H1 (cell line): ENCODE measurements around the gene PPFIBP2. TPM values are rescaled to one million over a fixed set of nuclear protein-coding genes. Genes with fewer than 3 reads are reported as not detected.

ENCODE experiments used
- CTCF ChIA-PET: fragments of 300-600 bp; sonication (Branson Sonifier 250); formaldehyde crosslinking; loops from one replicate; lab custom pipeline; 2021; ENCODE audit not compliant: partially characterized antibody; lab: Charles Lee
- POLR2A ChIA-PET: fragments of 300-600 bp; sonication (Branson Sonifier 250); formaldehyde crosslinking; loops from one replicate; lab custom pipeline; 2021; ENCODE audit warnings: inconsistent platforms; ENCODE audit not compliant: partially characterized antibody; lab: Charles Lee
- DNase-seq, 2 experiments: peaks; one replicate each; pipeline versions ENCODE4 v3.0.0 to v3.0.0-alpha.2; 2010 to 2022; ENCODE audit warnings: low spot score in 2 of 2, low read depth in 1 of 2, mixed read lengths in 1 of 2
- FAIRE-seq: peaks from 2 replicates; lab custom pipeline; 2011; peaks lifted over from hg19 to GRCh38; lab: Jason Lieb, UNC
- H2AFZ ChIP-seq: 2 replicates; pipeline ENCODE4 v1.8.1; 2012; ENCODE audit warnings: low read length, inconsistent platforms
- H2AK5ac ChIP-seq: 2 replicates; pipeline ENCODE4 v1.6.1; 2013; ENCODE audit warnings: low read depth, low read length
- H2BK120ac ChIP-seq: replicated peaks from 2 replicates; pipeline ENCODE3; 2013; ENCODE audit warnings: low read depth, low read length, inconsistent platforms
- H2BK12ac ChIP-seq: 2 replicates; pipeline ENCODE4 v1.6.1; 2013; ENCODE audit warnings: low read depth, low read length
- H2BK15ac ChIP-seq: 2 replicates; pipeline ENCODE4 v1.6.1; 2013; ENCODE audit warnings: low read length
- H2BK20ac ChIP-seq: 2 replicates; pipeline ENCODE4 v1.6.1; 2013; ENCODE audit warnings: low read length
- H2BK5ac ChIP-seq: 2 replicates; pipeline ENCODE4 v1.6.1; 2013; ENCODE audit warnings: low read depth, low read length
- H3K14ac ChIP-seq: 2 replicates; pipeline ENCODE4 v1.6.1; 2013; ENCODE audit warnings: inconsistent platforms; ENCODE audit not compliant: insufficient read length
- H3K18ac ChIP-seq: 2 replicates; pipeline ENCODE4 v1.6.1; 2013; ENCODE audit warnings: low read length; ENCODE audit errors: extremely low read depth
- H3K23ac ChIP-seq: 2 replicates; pipeline ENCODE4 v1.6.1; 2013; ENCODE audit warnings: inconsistent platforms; ENCODE audit not compliant: insufficient read length
- H3K23me2 ChIP-seq: 2 replicates; pipeline ENCODE4 v1.6.1; 2013; ENCODE audit warnings: low read depth, low read length
- H3K27ac ChIP-seq: 2 replicates; pipeline ENCODE4 v1.6.1; 2011; ENCODE audit warnings: low read depth, low read length, inconsistent platforms
- H3K27me3 ChIP-seq, 4 experiments: replicated peaks in 1 of 4; 1 replicate in 1 of 4; 2 replicates in 3 of 4; pipeline versions ENCODE4 v1.6.1 to v1.8.1; 2011 to 2013; ENCODE audit warnings: low read length in 3 of 4, mild to moderate bottlenecking in 3 of 4, inconsistent platforms in 2 of 4, mixed read lengths in 2 of 4, moderate library complexity in 1 of 4; ENCODE audit not compliant: control insufficient read depth in 3 of 4, insufficient read depth in 3 of 4; ENCODE audit errors: extremely low read depth in 1 of 4
- H3K36me3 ChIP-seq, 4 experiments: 2 replicates each; pipeline versions ENCODE4 v1.6.1 to v1.8.1; 2011 to 2013; ENCODE audit warnings: mild to moderate bottlenecking in 4 of 4, low read length in 3 of 4, moderate library complexity in 2 of 4, control low read depth in 1 of 4, inconsistent platforms in 1 of 4; ENCODE audit not compliant: insufficient read depth in 4 of 4, control insufficient read depth in 2 of 4
- H3K4ac ChIP-seq: replicated peaks from 2 replicates; pipeline ENCODE3; 2013; ENCODE audit warnings: low read length, low read depth, mixed read lengths, inconsistent platforms; ENCODE audit not compliant: insufficient read length
- H3K4me1 ChIP-seq, 4 experiments: replicated peaks in 1 of 4; 1 replicate in 1 of 4; 2 replicates in 3 of 4; pipeline versions ENCODE4 v1.6.1 to v1.8.1; 2011 to 2013; ENCODE audit warnings: low read length in 3 of 4, inconsistent platforms in 2 of 4, mixed read lengths in 1 of 4; ENCODE audit not compliant: insufficient read depth in 4 of 4, control insufficient read depth in 3 of 4
- H3K4me2 ChIP-seq, 2 experiments: 2 replicates each; pipeline versions ENCODE4 v1.6.1 to v1.8.1; 2011 to 2013; ENCODE audit warnings: low read depth in 2 of 2, low read length in 2 of 2, control low read depth in 1 of 2, inconsistent platforms in 1 of 2, mild to moderate bottlenecking in 1 of 2; ENCODE audit not compliant: insufficient read depth in 1 of 2
- H3K4me3 ChIP-seq, 4 experiments: fragments of 200-600, 300-600 bp in 1 of 4; sonication (generic), shearing (Covaris generic), sonication (Bioruptor Twin) in 1 of 4; 2 replicates each; pipeline versions ENCODE4 v1.5.1 to v1.8.1; 2011 to 2016; ENCODE audit warnings: low read length in 4 of 4, low read depth in 3 of 4, control low read depth in 2 of 4, inconsistent platforms in 2 of 4, mild to moderate bottlenecking in 2 of 4, mixed read lengths in 1 of 4, moderate library complexity in 1 of 4; ENCODE audit not compliant: insufficient read depth in 2 of 4; ENCODE audit errors: extremely low read depth in 1 of 4
- H3K56ac ChIP-seq: replicated peaks from 2 replicates; pipeline ENCODE3; 2013; ENCODE audit warnings: low read depth, mild to moderate bottlenecking, mixed read lengths, low read length, inconsistent platforms; ENCODE audit not compliant: insufficient read length
- H3K79me1 ChIP-seq: 2 replicates; pipeline ENCODE4 v1.6.1; 2013; ENCODE audit warnings: low read depth, low read length, control low read depth
- H3K79me2 ChIP-seq, 2 experiments: 2 replicates each; pipeline versions ENCODE4 v1.6.1 to v1.8.1; 2012 to 2013; ENCODE audit warnings: low read length in 2 of 2, mild to moderate bottlenecking in 2 of 2, inconsistent platforms in 1 of 2; ENCODE audit not compliant: insufficient read depth in 2 of 2, control insufficient read depth in 1 of 2
- H3K9ac ChIP-seq, 4 experiments: replicated peaks in 1 of 4; 1 replicate in 1 of 4; 2 replicates in 3 of 4; pipeline versions ENCODE4 v1.6.1 to v1.8.1; 2011 to 2013; ENCODE audit warnings: low read depth in 3 of 4, low read length in 3 of 4, control low read depth in 2 of 4, mild to moderate bottlenecking in 2 of 4, moderate library complexity in 2 of 4, inconsistent platforms in 1 of 4; ENCODE audit errors: extremely low read depth in 1 of 4
- H3K9me3 ChIP-seq, 2 experiments: 2 replicates each; pipeline versions ENCODE4 v1.6.1 to v1.8.1; 2012 to 2013; ENCODE audit warnings: mild to moderate bottlenecking in 2 of 2, moderate library complexity in 2 of 2, control low read depth in 1 of 2, inconsistent platforms in 1 of 2, low read depth in 1 of 2, low read length in 1 of 2, mixed read lengths in 1 of 2; ENCODE audit not compliant: insufficient read depth in 2 of 2
- H4K20me1 ChIP-seq, 2 experiments: replicated peaks in 1 of 2; 2 replicates each; pipeline versions ENCODE3 to v1.8.1; 2011 to 2013; ENCODE audit warnings: inconsistent platforms in 2 of 2, low read length in 2 of 2, mild to moderate bottlenecking in 1 of 2; ENCODE audit not compliant: insufficient read depth in 2 of 2, control insufficient read depth in 1 of 2
- H4K5ac ChIP-seq: 2 replicates; pipeline ENCODE4 v1.6.1; 2013; ENCODE audit warnings: low read length, low read depth, mixed read lengths, inconsistent platforms; ENCODE audit not compliant: insufficient read length
- H4K8ac ChIP-seq: 2 replicates; pipeline ENCODE4 v1.8.0; 2013; ENCODE audit warnings: mild to moderate bottlenecking, moderate library complexity, low read length, inconsistent platforms; ENCODE audit not compliant: insufficient read depth; ENCODE audit errors: extremely low read depth
- H4K91ac ChIP-seq: replicated peaks from 2 replicates; pipeline ENCODE3; 2013; ENCODE audit warnings: low read length, mixed read lengths, inconsistent platforms; ENCODE audit not compliant: insufficient read length
- FOSL1 ChIP-seq: IDR thresholded peaks from 2 replicates; pipeline ENCODE4 v1.6.1; 2011; ENCODE audit warnings: mild to moderate bottlenecking, low read depth, low read length, moderate library complexity; ENCODE audit not compliant: insufficient read depth
- GABPA ChIP-seq: IDR thresholded peaks from 2 replicates; pipeline ENCODE4 v1.6.1; 2011; ENCODE audit warnings: mild to moderate bottlenecking, low read length, moderate library complexity, borderline replicate concordance; ENCODE audit not compliant: insufficient read depth
- HDAC2 ChIP-seq, 2 experiments: fragments of 300-600 bp in 1 of 2; sonication (generic) in 1 of 2; IDR thresholded peaks; 2 replicates each; pipeline ENCODE4 v1.6.1; 2011 to 2012; ENCODE audit warnings: low read depth in 2 of 2, low read length in 2 of 2, mild to moderate bottlenecking in 2 of 2, moderate library complexity in 2 of 2, borderline replicate concordance in 1 of 2, inconsistent platforms in 1 of 2
- HDAC6 ChIP-seq: IDR thresholded peaks from one replicate; pipeline ENCODE4 v1.7.1; 2012; ENCODE audit warnings: low read depth, mild to moderate bottlenecking, inconsistent platforms, low read length, moderate library complexity
- JUND ChIP-seq: IDR thresholded peaks from 2 replicates; pipeline ENCODE4 v1.6.1; 2011; ENCODE audit warnings: mild to moderate bottlenecking, improper control_type of control experiment, low read length
- RAD21 ChIP-seq, 2 experiments: IDR thresholded peaks in 1 of 2; conservative IDR thresholded peaks in 1 of 2; 2 replicates each; pipeline ENCODE4 v1.6.1; 2011; ENCODE audit warnings: low read depth in 2 of 2, low read length in 2 of 2, improper control_type of control experiment in 1 of 2, inconsistent platforms in 1 of 2, mild to moderate bottlenecking in 1 of 2, moderate library complexity in 1 of 2
- SAP30 ChIP-seq: fragments of 300-600 bp; sonication (generic); IDR thresholded peaks from 2 replicates; pipeline ENCODE4 v1.7.1; 2012; ENCODE audit warnings: low read length, moderate library complexity, mild to moderate bottlenecking, inconsistent platforms; ENCODE audit not compliant: insufficient read depth, insufficient replicate concordance
- SP2 ChIP-seq: IDR thresholded peaks from 2 replicates; pipeline ENCODE4 v1.6.1; 2012; ENCODE audit warnings: mild to moderate bottlenecking, low read length, inconsistent platforms
- SRF ChIP-seq: IDR thresholded peaks from 2 replicates; pipeline ENCODE4 v1.6.1; 2011; ENCODE audit warnings: mild to moderate bottlenecking, low read depth, low read length, moderate library complexity
- TBP ChIP-seq: IDR thresholded peaks from 2 replicates; pipeline ENCODE4 v1.6.1; 2011; ENCODE audit warnings: low read depth, low read length, improper control_type of control experiment
- TEAD4 ChIP-seq: IDR thresholded peaks from 2 replicates; pipeline ENCODE4 v1.6.1; 2012; ENCODE audit warnings: low read depth, low read length, inconsistent platforms, mixed read lengths
- WGBS, 2 experiments: shearing (Covaris generic) in 1 of 2; methylation state at CpG; one replicate each; pipeline versions ENCODE4 v1.1.6 to v1.1.7; 2013 to 2015; ENCODE audit warnings: low lambda C conversion rate in 2 of 2, mixed read lengths in 2 of 2, inconsistent platforms in 1 of 2, low coverage in 1 of 2, missing lambda C conversion rate in 1 of 2; ENCODE audit not compliant: insufficient replicate concordance in 2 of 2, insufficient coverage in 1 of 2, insufficient read length in 1 of 2; ENCODE audit errors: extremely low coverage in 1 of 2, missing lambda C conversion rate in 1 of 2; 5-methylcytosine and 5-hydroxymethylcytosine counted together
- polyA plus RNA-seq, 7 experiments: library from polyadenylated mRNA; depleted of rRNA in 3 of 7; stranded (reverse) in 5 of 7; unstranded in 2 of 7; fragments of >200 nt in 5 of 7; fragments of 200-250 nt in 2 of 7; gene quantifications; 1 replicate in 5 of 7; 2 replicates in 1 of 7; 4 replicates in 1 of 7; pipeline versions ENCODE4 v1.2.1 to v1.2.3, GENCODE V29; 2011 to 2013; ENCODE audit warnings: missing spikeins in 2 of 7, mixed read lengths in 2 of 7
- total RNA-seq: library from RNA; stranded (reverse); fragmentation: NEBNext Ultra II Directional; extraction: Animal tissue kit (Norgen Biotek cat#: 25700); gene quantifications from 2 replicates; pipeline ENCODE4 v1.2.1, GENCODE V29; 2021
- TF ChIP-seq, protein P1 (sequence below): IDR thresholded peaks from 2 replicates; pipeline ENCODE4 v1.6.1; 2012; ENCODE audit warnings: inconsistent platforms

PPFIBP2 gene
- total and polyA plus RNA-seq, 2 of the 8 experiments (the other 6 are each of a cell fraction or from before 2014, with no cell fraction given) = 5.5 to 9.8 TPM

- CTCF ChIA-PET = interaction anchor here (0.6 to 2.7 kb wide), 11 partner anchors 15 to 263 kb away, joined by 3 to 34 read pairs (median 4); partner anchors contain the start of gene OR5P2
- no peak overlapping the region for H2BK15ac ChIP-seq
- TF ChIP-seq TEAD4 (no peak), GABPA (no peak), HDAC2 (IDR thresholded peaks at IDR 0.05; ENCODE audit: borderline replicate concordance in 1 of 2, low read depth in 2 of 2, low read length in 2 of 2) (no peak), JUND (no peak), RAD21 (IDR thresholded peaks at IDR 0.05 in 1 of 2, conservative IDR thresholded peaks at IDR 0.05 in 1 of 2; ENCODE audit: low read depth in 2 of 2, low read length in 2 of 2) (no peak), SAP30 (no peak), SRF (no peak), FOSL1 (no peak), HDAC6 (no peak), SP2 (no peak), TBP (no peak)
- TF ChIP-seq, protein P1, sequence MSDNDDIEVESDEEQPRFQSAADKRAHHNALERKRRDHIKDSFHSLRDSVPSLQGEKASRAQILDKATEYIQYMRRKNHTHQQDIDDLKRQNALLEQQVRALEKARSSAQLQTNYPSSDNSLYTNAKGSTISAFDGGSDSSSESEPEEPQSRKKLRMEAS = no peak
Observed at GRCh38 chr11:7533199-7534041, 19.6 kb downstream of the PPFIBP2 start.

More at GRCh38 chr11:7533199-7534041, 19.6 kb downstream of the PPFIBP2 start:
- no peak overlapping the region for H4K8ac ChIP-seq
- no peaks in the 10 kb centered on the region for H3K79me1 ChIP-seq
- FAIRE-seq = no peak
- no peak overlapping the region for H4K91ac ChIP-seq
- H3K4me3 ChIP-seq = no peak overlapping the region
- H3K14ac ChIP-seq = no peak overlapping the region
- H3K4me2 ChIP-seq = no peak overlapping the region
- no peak overlapping the region for H3K23ac ChIP-seq
- no peaks in the 10 kb centered on the region for H3K23me2 ChIP-seq
- H3K9ac ChIP-seq = no peak overlapping the region
- no peak overlapping the region for H3K27ac ChIP-seq
- H2BK5ac ChIP-seq = no peak overlapping the region
- H2AK5ac ChIP-seq = no peak overlapping the region
- no peak for DNase-seq
- no peak overlapping the region for H2BK120ac ChIP-seq
- no peaks in the 10 kb centered on the region for H3K36me3 ChIP-seq
- POLR2A ChIA-PET = no interaction called here
- no peak overlapping the region for H3K18ac ChIP-seq
- H4K5ac ChIP-seq = no peak overlapping the region
- no peak overlapping the region for H2AFZ ChIP-seq
- no peaks in the 10 kb centered on the region for H3K9me3 ChIP-seq
- no peak overlapping the region for H3K56ac ChIP-seq
- H2BK12ac ChIP-seq = no peak overlapping the region
- no peak overlapping the region for H2BK20ac ChIP-seq
- 88% methylated on average over 8 of the region's 8 CpGs; no CpG with 5 or more reads in 1 of the 2 experiments for WGBS, 2 experiments
- no peaks in the 10 kb centered on the region for H3K79me2 ChIP-seq
- H3K27me3 ChIP-seq = no peaks in the 10 kb centered on the region
- H4K20me1 ChIP-seq = no peaks in the 10 kb centered on the region
- H3K4ac ChIP-seq = no peak overlapping the region
- H3K4me1 ChIP-seq = no peaks in the 10 kb centered on the region; a peak in 2 of 7 replicates
